ENCODE measurements around the gene HAND1. TPM values are rescaled to one million over a fixed set of nuclear protein-coding genes. Genes with fewer than 3 reads are reported as not detected.

HAND1 gene
- total RNA-seq, 2 donors from 2014 or later, result not detected

DNA sequence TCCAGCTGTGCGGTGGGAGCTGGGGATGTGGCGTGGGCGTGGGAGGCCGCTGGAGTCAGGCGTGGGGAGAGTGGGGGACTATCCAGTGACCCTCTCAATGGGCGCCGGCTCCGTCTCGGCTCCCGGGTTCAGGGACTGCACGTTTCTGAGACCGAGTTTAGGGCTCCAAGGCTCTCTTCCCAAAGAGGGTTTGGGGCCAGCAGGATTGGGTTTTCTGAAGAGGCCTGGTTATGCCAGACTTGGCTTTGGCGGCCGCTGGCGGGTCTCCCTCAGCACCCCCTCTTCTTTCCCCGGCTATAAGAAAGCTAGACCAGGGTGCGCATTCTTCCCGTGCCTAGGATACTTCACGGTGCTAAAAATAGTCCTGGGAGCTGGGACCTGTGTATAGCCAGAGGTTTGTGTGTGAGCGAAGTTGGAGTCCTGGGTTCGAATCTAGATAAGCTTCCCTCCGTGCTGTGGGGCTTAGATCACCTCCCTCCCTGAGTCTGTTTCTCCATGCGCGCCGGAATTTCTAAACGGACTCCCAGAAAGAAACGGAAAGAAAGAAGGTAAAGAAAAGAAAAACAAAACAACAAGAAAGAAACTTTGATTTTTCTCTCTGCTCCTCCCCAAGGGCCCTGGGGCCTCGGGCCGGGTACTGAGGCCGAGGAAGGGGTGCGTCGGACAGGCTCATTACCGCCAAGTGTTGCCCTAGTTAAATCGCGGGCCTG, 5.0 kb downstream of the HAND1 start:
- H3K27me3 Mint-ChIP-seq (ENCODE audit: low read depth), result peaks cover 90% of the 10 kb centered on the region
- H3K4me1 Mint-ChIP-seq (ENCODE audit: low read depth), result peaks cover 43% of the 10 kb centered on the region
- DNase-seq (no peak), ATAC-seq (replicated peaks in 1 of 2) (no peak)
- H3K27ac Mint-ChIP-seq, result no peak overlapping the region
- H3K9me3 Mint-ChIP-seq, result no peaks in the 10 kb centered on the region
- peaks cover 0 to 3% of the 10 kb centered on the region in 2 donors for H3K36me3 Mint-ChIP-seq (ENCODE audit: insufficient read depth in 2 of 2)
- peak overlapping the region; percentile 36 to 54 for H3K4me3 Mint-ChIP-seq

DNA sequence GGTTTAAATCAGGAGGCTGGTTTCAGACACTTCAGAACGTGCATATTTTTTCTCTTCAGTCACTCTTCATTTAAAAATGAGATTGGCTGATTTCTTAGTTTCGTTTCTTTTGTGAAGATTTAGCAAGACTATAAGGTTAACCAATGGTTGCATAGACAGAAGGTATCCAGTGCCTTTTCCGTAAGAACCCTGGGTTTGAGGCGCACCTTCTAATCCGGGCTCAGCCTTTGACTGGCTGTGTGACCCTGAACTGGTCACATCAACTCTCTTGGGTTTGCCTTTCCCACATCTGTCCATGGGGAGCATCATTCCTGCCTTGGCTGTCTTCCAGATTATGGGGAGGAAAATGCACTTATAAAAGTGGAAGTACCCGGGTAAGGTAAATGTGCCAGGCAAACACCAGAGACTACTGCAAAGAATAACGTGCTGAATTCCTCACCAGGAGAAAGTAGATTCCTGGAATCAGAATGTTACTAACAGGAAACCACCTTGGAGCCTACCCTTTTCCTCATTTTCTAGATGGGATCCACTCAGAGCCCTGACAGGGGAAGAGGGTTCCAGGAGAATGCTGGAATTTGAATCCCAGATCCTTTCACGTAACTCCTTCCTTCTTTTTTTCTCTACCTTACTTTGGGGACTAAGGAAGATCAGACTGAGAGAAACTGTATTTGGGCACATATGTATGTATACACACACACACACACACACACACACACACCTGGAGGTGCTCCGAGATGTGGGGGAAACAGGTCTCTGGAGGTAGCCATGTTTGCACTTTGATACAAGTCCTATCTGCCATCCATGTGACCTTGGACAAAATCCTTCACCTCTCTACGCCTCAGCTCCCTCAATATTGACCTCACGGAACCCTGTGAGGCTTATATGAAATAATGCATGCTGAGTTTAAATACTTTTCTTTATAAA, 6.8 kb downstream of the HAND1 start:
- no peak overlapping the region for H3K4me3 Mint-ChIP-seq
- H3K4me1 Mint-ChIP-seq (ENCODE audit: low read depth), result peaks cover 28% of the 10 kb centered on the region
- ATAC-seq (replicated peaks in 1 of 2) (no peak), DNase-seq (no peak)
- H3K27me3 Mint-ChIP-seq (ENCODE audit: low read depth), result peaks cover 78% of the 10 kb centered on the region
- no peaks in the 10 kb centered on the region for H3K36me3 Mint-ChIP-seq (ENCODE audit: insufficient read depth in 2 of 2)
- H3K27ac Mint-ChIP-seq, result no peak overlapping the region
- H3K9me3 Mint-ChIP-seq, result no peaks in the 10 kb centered on the region

DNA sequence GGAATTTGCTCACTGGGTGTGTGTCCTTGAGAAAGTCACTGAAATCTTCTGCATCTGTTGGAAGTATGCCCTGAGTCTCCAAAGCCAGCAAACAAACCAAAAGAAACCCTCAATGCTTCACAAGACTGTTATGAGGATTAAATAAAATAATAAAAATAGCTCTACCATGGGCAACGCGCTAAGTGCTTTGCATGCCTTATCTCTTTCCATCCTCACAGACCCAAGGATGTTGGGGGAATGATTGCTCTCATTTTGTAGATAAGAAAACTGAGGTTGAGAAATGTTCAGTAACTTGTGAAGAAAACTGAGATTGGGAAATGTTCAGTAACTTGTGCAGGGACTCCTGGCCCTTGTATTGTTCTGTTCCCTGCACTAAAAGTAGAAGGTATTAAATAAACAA, 7.9 kb downstream of the HAND1 start:
- Mint-ChIP-seq H3K4me1 (ENCODE audit: low read depth) (peaks cover 19% of the 10 kb centered on the region), H3K9me3 (no peaks in the 10 kb centered on the region), H3K27me3 (ENCODE audit: low read depth) (peaks cover 68% of the 10 kb centered on the region), H3K36me3 (ENCODE audit: insufficient read depth in 2 of 2) (no peaks in the 10 kb centered on the region), H3K4me3 (no peak overlapping the region), H3K27ac (no peak overlapping the region)
- ATAC-seq (replicated peaks in 1 of 2), result no peak
- DNase-seq, result no peak

- ATAC-seq (replicated peaks in 1 of 2) (peak; percentile 92 to 93), DNase-seq (peak; percentile 79 to 85)
- Mint-ChIP-seq H3K4me3 (no peak overlapping the region), H3K4me1 (ENCODE audit: low read depth) (no peaks in the 10 kb centered on the region), H3K27me3 (ENCODE audit: low read depth) (peaks cover 44% of the 10 kb centered on the region), H3K9me3 (no peaks in the 10 kb centered on the region), H3K27ac (no peak overlapping the region), H3K36me3 (ENCODE audit: insufficient read depth in 2 of 2) (no peaks in the 10 kb centered on the region)
Observed at GRCh38 chr5:154467655-154468354, 10.2 kb downstream of the HAND1 start.

DNA sequence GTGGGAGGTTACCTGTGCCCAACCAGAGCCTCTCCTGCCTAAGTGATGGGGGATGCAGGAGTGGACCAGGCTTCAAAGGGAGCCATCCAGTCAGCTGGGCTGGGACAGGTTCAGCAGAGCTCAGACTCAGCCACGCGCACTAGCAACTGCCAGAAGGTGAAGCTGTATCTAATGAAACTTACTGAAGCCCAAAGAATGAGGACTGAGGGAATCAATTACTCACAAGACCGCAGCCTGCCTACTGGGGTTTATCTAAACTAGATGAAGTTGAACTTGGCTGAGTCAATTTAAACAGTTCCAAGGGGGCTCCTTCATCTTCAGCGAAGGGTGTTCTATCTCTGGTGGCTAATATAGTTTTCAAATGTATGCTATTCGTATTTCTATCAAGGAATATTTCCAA, 11.4 kb downstream of the HAND1 start:
- peaks cover 33% of the 10 kb centered on the region for H3K27me3 Mint-ChIP-seq (ENCODE audit: low read depth)
- no peaks in the 10 kb centered on the region for H3K36me3 Mint-ChIP-seq (ENCODE audit: insufficient read depth in 2 of 2)
- H3K27ac Mint-ChIP-seq, result no peak overlapping the region
- ATAC-seq (replicated peaks in 1 of 2) (no peak), DNase-seq (no peak)
- H3K4me3 Mint-ChIP-seq, result no peak overlapping the region
- no peaks in the 10 kb centered on the region for H3K4me1 Mint-ChIP-seq (ENCODE audit: low read depth)
- no peaks in the 10 kb centered on the region for H3K9me3 Mint-ChIP-seq

DNA sequence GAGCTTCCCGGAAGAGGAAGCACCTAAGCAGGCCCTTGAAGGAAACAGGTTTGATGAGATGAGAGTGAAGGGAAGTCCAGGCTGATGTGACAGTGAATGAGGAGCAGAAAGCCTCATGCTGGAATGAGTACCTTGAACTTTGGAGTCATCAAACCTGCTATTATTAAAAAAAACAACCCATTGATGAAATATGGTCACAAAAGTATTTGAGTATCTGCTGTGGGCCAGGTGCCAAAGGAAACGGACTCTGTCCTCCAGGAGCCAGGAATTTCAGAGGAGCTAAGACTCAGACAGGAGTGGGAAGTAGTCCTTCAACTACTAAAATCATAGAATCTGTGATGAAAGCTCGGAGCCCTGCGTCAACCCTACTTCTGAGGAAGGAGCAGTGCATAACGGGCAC, 11.9 kb downstream of the HAND1 start:
- Mint-ChIP-seq H3K4me3 (no peak overlapping the region), H3K9me3 (no peaks in the 10 kb centered on the region), H3K4me1 (ENCODE audit: low read depth) (no peaks in the 10 kb centered on the region), H3K27ac (no peak overlapping the region), H3K27me3 (ENCODE audit: low read depth) (peaks cover 28% of the 10 kb centered on the region), H3K36me3 (ENCODE audit: insufficient read depth in 2 of 2) (no peaks in the 10 kb centered on the region)
- ATAC-seq (replicated peaks in 1 of 2) (no peak), DNase-seq (no peak)

GRCh38 chr5:154465169-154465568, 12.9 kb downstream of the HAND1 start:
- H3K27ac Mint-ChIP-seq, result no peak overlapping the region
- peaks cover 18% of the 10 kb centered on the region for H3K27me3 Mint-ChIP-seq (ENCODE audit: low read depth)
- no peaks in the 10 kb centered on the region for H3K36me3 Mint-ChIP-seq (ENCODE audit: insufficient read depth in 2 of 2)
- no peaks in the 10 kb centered on the region for H3K9me3 Mint-ChIP-seq
- ATAC-seq (replicated peaks in 1 of 2), result no peak
- H3K4me3 Mint-ChIP-seq, result no peak overlapping the region
- no peak for DNase-seq
- H3K4me1 Mint-ChIP-seq (ENCODE audit: low read depth), result no peaks in the 10 kb centered on the region

DNA sequence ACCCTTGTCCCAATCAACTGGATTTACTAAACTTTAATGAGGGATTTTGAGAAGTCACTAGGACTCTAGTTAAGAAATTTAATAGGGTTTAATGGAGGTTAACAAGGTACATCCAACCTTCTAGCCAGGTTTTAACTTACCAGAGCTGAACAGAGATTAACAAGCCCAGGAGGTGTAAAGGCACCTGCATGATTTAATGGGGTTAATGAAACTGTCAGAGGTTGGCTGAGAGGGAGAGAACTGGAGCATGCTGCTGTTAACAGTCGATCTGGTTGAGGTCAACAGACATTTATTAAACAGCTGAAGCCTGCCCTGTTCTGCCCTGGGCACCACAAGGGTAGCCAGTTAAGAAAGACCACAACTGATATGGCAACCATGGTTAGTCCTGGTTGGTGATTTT, 13.6 kb downstream of the HAND1 start:
- Mint-ChIP-seq H3K36me3 (ENCODE audit: insufficient read depth in 2 of 2) (no peaks in the 10 kb centered on the region), H3K27me3 (ENCODE audit: low read depth) (peaks cover 13% of the 10 kb centered on the region), H3K27ac (no peak overlapping the region), H3K4me3 (no peak overlapping the region), H3K4me1 (ENCODE audit: low read depth) (no peaks in the 10 kb centered on the region), H3K9me3 (no peaks in the 10 kb centered on the region)
- no peak for DNase-seq
- ATAC-seq (replicated peaks in 1 of 2), result no peak

DNA sequence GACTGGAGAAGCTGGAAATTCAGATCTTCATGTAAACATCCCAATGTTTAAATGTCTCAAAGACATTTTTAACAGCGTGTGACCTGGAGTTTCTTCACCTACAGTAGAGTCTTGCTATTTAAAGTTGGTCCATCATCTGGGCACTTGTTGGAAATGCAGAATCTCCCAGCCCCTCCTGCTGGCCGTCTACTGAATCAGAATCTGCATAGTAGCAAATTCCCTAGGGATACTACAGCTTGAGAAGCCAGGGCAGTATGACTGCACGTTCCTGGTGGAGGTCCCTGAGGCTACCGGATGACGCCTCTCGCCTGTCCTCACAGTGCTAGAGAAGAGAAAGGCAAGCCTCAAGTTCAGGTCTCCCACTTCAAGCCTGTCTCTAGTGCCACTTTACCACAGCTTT, 16.5 kb downstream of the HAND1 start:
- peaks cover under 1 to 4% of the 10 kb centered on the region in 2 donors for H3K36me3 Mint-ChIP-seq (ENCODE audit: insufficient read depth in 2 of 2)
- DNase-seq (no peak), ATAC-seq (replicated peaks in 1 of 2) (no peak)
- no peak overlapping the region for H3K4me3 Mint-ChIP-seq
- H3K9me3 Mint-ChIP-seq, result no peaks in the 10 kb centered on the region
- no peaks in the 10 kb centered on the region for H3K27me3 Mint-ChIP-seq (ENCODE audit: low read depth)
- H3K4me1 Mint-ChIP-seq (ENCODE audit: low read depth), result peaks cover 5% of the 10 kb centered on the region
- H3K27ac Mint-ChIP-seq, result no peak overlapping the region

DNA sequence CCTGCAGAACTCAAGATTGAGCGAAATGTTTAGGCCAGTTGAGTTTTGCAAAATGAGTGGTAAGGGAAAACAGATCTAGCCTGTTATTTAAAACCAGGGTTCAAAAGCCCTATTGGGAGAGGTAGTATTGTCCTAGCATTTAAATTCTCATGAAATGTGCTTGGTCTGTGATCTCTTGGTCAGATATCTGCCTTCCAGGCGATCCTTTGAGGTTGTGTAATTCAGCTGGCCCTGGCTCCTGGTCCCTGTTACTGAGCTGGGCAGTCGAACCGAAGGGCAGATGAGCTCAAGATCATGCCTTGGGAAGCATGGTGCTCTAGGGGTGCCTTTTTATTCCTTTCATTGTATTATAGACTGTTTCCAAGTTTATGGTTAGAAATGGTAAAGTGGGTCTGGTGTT, 17.9 kb downstream of the HAND1 start:
- H3K27me3 Mint-ChIP-seq (ENCODE audit: low read depth), result no peaks in the 10 kb centered on the region
- ATAC-seq (replicated peaks in 1 of 2) (no peak), DNase-seq (no peak)
- no peak overlapping the region for H3K4me3 Mint-ChIP-seq
- no peaks in the 10 kb centered on the region for H3K9me3 Mint-ChIP-seq
- no peak overlapping the region for H3K27ac Mint-ChIP-seq
- peaks cover 5% of the 10 kb centered on the region for H3K4me1 Mint-ChIP-seq (ENCODE audit: low read depth)
- H3K36me3 Mint-ChIP-seq (ENCODE audit: insufficient read depth in 2 of 2), result peaks cover 2 to 8% of the 10 kb centered on the region in 2 donors

- Mint-ChIP-seq H3K9me3 (no peaks in the 10 kb centered on the region), H3K36me3 (ENCODE audit: insufficient read depth in 2 of 2) (peaks cover 2 to 13% of the 10 kb centered on the region in 2 donors), H3K4me3 (no peak overlapping the region), H3K4me1 (ENCODE audit: low read depth) (peaks cover 5% of the 10 kb centered on the region), H3K27me3 (ENCODE audit: low read depth) (no peaks in the 10 kb centered on the region), H3K27ac (no peak overlapping the region)
- no peak for ATAC-seq (replicated peaks in 1 of 2)
- DNase-seq, result no peak
Observed at GRCh38 chr5:154459015-154459414, 19.0 kb downstream of the HAND1 start.

DNA sequence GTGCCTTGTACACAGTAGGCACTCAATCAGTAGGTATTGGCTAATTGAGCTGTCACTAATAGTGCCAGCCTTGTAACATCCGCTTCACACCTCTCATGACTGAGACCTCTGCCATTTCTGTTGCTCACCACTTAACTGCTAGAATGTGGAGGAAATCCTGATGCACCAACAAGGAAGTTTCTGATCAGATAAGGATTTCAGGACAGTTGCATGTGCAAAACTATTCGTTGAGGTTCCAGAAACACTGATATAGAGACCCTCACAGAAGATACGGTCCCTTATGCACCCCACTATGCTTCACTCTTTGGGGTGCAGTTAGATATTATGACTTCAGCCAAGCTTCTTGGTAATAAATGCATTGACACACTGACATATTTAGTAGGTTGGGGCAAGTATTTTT, 21.5 kb downstream of the HAND1 start:
- H3K36me3 Mint-ChIP-seq (ENCODE audit: insufficient read depth in 2 of 2), result peaks cover 8 to 14% of the 10 kb centered on the region in 2 donors
- H3K9me3 Mint-ChIP-seq, result no peaks in the 10 kb centered on the region
- H3K27me3 Mint-ChIP-seq (ENCODE audit: low read depth), result no peaks in the 10 kb centered on the region
- ATAC-seq (replicated peaks in 1 of 2), result no peak
- H3K4me3 Mint-ChIP-seq, result no peak overlapping the region
- peaks cover 5% of the 10 kb centered on the region for H3K4me1 Mint-ChIP-seq (ENCODE audit: low read depth)
- no peak overlapping the region for H3K27ac Mint-ChIP-seq
- no peak for DNase-seq

- Mint-ChIP-seq H3K36me3 (ENCODE audit: insufficient read depth in 2 of 2) (peaks cover 8 to 14% of the 10 kb centered on the region in 2 donors), H3K27me3 (ENCODE audit: low read depth) (no peaks in the 10 kb centered on the region), H3K4me3 (no peak overlapping the region), H3K9me3 (no peaks in the 10 kb centered on the region), H3K4me1 (ENCODE audit: low read depth) (peaks cover 8% of the 10 kb centered on the region), H3K27ac (no peak overlapping the region)
- DNase-seq (no peak), ATAC-seq (replicated peaks in 1 of 2) (no peak)
Observed at GRCh38 chr5:154455585-154455984, 22.4 kb downstream of the HAND1 start.
